DMS79 treated with DMSO at 0.1 percent for 48 hours (cell line): ENCODE results near the gene CEP152.
"Not testable (repeated sequence)": the region's sequence is repeated elsewhere in the genome, so short reads cannot be mapped to it uniquely, and the experiment has no call there.

Experiments
- DNase-seq: peaks from one replicate; lab custom pipeline; 2025; lab: John Stamatoyannopoulos, UW

Gene CEP152, protein sequence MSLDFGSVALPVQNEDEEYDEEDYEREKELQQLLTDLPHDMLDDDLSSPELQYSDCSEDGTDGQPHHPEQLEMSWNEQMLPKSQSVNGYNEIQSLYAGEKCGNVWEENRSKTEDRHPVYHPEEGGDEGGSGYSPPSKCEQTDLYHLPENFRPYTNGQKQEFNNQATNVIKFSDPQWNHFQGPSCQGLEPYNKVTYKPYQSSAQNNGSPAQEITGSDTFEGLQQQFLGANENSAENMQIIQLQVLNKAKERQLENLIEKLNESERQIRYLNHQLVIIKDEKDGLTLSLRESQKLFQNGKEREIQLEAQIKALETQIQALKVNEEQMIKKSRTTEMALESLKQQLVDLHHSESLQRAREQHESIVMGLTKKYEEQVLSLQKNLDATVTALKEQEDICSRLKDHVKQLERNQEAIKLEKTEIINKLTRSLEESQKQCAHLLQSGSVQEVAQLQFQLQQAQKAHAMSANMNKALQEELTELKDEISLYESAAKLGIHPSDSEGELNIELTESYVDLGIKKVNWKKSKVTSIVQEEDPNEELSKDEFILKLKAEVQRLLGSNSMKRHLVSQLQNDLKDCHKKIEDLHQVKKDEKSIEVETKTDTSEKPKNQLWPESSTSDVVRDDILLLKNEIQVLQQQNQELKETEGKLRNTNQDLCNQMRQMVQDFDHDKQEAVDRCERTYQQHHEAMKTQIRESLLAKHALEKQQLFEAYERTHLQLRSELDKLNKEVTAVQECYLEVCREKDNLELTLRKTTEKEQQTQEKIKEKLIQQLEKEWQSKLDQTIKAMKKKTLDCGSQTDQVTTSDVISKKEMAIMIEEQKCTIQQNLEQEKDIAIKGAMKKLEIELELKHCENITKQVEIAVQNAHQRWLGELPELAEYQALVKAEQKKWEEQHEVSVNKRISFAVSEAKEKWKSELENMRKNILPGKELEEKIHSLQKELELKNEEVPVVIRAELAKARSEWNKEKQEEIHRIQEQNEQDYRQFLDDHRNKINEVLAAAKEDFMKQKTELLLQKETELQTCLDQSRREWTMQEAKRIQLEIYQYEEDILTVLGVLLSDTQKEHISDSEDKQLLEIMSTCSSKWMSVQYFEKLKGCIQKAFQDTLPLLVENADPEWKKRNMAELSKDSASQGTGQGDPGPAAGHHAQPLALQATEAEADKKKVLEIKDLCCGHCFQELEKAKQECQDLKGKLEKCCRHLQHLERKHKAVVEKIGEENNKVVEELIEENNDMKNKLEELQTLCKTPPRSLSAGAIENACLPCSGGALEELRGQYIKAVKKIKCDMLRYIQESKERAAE (N-terminal part only)

DNA sequence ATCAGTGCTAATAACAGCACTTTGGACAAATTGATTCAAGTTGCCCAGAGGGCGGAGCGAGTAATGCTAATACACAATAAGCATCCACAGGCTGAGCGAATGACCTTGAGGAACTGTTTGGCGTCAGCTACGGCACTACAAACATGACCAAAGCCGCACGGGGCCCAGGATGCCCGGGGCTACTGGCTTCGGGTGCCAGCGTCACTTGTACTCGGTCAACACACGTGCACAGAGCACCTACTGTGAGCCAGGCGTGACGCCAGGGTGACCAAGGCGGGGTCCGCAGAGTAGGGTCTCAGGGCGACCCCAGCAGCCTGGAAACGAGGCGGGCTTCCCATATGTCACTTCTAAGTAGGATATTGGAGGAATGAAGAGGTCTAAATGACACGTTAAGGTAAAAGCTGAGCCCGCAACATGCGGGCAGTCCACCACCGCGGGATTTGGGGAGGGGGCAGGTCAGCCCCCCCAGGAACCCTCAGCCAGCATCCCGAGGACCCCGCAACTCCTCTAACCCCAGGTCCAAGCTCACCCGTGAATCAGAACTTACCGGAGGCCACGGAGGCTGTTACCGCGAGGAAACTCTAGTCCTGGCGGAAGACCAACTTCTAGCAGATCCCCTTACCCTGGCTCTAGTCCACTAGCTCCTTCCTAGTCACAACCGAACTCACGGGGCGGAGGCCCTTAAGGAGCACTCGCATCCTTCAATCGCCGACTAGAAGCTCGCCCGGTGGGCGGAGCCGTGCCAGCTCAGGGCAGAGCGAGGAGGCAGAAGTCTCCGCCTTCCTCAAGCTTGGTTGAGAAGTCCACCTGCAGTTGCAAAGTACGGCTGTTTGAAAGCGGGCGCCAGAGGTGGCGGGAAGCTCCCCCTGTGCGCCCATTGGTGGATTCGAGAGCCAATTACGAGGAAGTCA lies at the start of gene CEP152:
Gene CEP152, minus strand, starts transcription at position 656 of the 911 bp plus-strand sequence. CDS start 5,420 bp downstream, outside the sequence.
- peak; percentile 90 for DNase-seq

DNA sequence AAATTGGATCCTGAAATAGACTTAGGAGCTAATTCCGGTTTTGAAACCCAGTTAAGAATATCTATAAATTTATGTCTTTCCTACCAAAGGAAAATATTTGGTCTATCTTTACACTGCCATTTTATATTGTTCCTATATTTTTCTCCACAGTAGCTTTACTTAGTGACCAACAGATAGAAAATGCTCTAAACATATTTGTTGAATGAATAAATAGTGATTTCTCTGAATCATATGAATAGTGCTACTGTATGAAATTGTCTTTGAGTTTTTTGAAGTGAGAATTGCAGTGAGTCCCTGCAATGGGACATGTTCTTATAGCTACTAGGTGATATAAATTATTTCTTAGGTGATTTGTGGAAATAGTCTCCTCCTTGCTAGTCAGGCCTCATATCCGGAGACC lies 48.6 kb upstream of the CEP152 start:
- no peak for DNase-seq

DNA sequence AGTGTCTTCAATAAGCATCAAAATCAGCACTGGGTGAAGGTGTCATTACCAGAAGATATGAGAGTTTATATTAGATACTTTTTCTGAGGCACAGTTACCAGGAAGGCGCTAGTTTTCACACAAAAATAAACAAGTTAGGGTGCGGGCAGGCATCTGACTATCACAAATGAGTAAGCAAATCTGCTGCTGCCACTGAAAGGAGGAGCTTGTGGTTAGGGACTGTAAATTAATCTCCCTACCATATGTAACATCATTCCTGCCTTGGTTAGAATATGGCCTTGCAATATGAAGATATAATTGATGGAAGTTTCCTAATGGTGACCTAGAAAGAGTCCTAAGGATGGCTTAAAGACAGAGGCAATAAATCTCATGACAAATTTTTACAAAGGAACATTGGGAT lies 47.5 kb upstream of the CEP152 start:
- DNase-seq: no peak

DNA sequence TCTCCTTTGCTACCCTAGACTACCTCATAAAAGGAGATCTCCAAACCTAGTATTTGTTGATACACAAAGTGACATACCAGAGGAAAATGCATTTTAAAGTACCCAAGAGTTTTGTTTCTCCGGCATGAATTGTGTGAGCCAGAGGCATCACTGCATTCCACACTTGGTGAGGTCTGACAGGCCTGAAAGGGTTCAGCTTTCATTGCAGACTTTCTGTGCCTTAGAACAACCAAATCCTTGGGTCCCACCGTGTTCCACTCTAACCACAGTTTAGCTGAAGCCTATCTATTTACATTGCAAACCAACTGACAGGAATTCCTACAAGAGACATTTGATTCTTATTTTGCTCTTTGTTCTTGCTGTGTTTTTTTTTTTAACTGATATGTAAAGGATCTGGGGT lies 46.1 kb upstream of the CEP152 start:
- no peak for DNase-seq

DNA sequence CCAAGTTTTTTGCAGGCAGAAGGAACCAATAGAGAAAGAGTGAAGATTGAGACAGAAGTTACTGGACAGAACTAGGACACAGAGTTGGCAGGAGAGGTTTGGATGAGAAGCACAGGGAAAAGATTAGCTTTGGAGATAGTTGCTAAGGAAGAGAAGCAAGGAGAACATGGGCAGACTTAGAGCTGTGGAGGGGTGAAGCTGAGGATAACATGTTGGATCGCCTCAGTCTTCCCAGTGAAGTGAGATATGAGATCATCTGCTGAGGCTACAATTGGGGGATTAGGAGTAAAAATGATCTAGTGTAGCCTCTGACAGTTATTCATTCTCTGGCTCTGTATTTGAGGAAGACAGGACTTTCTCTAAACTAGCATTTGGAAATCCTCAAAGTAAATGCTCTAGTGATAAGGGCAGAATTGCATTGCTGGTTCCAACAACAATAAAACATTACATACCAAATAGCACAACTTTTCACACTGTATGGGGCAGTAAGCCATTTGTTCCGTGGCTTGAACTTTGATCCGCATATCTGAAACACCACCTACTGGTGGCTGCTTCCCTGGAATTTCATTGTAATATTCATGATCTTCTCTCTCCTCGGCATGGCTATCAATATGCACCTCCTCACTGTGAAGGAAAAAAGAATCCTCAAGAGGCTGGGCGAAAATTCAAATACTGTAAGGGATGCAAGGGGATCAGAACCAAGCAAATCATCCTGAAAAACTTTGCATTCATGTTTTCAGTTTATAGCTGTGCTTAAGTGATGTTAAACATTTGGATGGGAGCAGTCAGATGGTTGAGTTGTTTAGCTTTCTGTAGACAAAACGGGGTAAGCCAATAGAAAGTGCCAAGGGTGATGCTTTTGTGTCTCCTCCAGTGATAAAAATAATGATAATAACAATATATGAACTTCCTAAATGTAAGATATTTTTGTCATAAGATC lies 44.9 kb upstream of the CEP152 start:
- no peak for DNase-seq

DNA sequence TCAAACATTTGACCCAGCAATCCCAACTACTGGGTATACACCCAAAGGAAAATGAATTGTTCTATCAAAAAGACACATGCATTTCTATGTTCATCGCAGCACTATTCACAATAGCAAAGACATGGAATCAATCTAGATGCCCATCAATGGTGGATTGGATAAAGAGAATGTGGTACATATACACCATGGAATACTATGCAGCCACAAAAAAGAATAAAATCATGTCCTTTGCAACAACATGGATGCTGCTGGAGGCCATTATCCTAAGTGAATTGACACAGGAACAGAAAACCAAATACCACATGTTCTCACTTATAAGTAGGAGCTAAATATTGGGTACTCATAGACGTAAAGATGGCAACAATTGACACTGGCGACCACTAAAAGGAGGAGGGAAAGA lies 43.6 kb upstream of the CEP152 start:
- not testable (repeated sequence) for DNase-seq

DNA sequence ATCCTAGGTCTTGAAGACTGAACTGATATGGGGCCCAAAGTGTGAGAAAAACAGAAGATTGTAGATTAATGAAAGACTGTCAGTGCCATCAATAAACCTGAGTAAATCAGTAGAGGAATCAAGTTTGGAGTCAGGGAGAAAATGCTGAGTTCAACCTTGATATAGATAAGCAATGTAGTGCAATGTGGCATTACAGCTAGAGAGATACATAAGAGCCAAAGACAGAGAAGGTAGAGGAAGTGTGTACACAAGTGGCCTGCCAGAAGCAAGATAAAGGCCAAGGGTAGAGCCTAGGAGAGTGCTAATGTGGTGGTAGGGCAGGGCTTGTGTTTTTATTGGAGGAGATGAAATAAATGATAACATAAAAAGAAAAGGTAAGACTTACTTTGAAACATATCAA lies 41.1 kb upstream of the CEP152 start:
- DNase-seq: no peak

DNA sequence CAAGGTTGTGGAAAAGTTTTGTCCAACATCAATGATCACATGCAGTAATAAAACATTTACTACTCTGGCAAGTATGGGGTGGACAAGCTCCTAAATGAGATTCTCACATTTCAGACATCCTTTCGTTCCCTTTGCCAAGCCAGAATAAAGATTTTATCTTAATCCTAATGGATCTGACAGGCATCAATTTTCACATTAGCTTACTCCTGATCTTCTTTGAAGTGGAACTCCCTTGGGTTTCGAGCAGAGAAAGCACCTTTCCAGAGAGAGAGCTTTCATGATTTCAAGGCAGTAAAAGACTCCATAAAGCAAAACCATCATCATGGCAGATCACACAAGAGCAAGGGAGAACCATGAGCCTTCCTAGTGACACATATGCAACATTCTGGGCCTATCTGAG lies 39.8 kb upstream of the CEP152 start:
- no peak for DNase-seq

DNA sequence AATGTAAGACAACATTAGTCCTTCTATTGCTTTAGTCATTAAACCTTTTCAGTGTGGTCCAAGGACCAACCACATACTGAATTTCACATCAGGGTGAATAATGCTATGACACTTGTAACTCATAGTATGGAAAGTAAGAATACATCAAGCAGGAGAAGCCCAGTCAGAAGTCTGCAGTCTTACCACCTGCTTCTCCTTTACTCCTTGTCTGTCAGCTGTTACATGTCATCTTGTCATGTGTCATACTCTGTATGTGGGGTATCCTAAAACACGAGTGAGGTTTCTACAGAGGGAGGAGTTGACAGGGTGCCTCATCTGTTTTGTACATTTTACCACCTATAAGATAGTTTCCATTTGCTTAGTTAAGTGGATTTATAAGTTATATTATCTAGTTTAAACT lies 34.3 kb upstream of the CEP152 start:
- DNase-seq: no peak

DNA sequence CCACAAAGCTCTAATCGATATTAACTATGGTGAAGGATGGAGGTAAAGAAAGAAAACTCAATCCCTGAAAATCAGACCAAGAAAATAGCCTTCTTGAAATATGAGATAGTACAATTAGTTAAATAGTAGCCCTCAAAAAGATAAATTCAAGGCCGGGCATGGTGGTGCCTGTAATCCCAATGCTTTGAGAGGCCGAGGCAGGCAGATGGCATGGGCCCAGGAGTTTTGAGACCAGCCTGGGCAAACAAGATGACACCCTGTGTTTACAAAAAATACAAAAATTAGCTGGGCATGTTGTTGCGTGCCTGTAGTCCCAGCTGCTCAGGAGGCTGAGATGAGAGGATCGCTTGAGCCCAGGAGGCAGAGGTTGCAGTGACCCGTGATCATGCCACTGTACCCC lies 31.6 kb upstream of the CEP152 start:
- peak; percentile 22 for DNase-seq

DNA sequence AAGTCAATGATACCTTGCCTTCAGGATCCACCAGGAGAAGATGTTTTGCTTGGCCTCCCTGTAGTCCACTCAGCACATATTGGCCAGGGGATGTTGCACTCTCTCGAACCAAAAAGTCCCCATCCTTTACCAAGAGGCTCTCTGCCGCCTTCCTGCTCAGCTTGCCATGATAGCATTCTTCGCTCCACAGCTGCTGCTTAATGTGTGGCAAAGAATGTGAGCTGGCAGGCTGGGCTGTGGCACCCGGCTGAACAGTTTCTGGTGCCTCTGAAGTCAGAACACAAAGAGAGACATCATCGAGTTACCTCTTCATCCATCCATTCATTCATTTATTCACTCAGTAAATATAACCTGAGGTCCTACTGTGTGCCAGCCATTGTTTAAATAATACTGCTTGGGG lies 23.9 kb upstream of the CEP152 start:
- no peak for DNase-seq

DNA sequence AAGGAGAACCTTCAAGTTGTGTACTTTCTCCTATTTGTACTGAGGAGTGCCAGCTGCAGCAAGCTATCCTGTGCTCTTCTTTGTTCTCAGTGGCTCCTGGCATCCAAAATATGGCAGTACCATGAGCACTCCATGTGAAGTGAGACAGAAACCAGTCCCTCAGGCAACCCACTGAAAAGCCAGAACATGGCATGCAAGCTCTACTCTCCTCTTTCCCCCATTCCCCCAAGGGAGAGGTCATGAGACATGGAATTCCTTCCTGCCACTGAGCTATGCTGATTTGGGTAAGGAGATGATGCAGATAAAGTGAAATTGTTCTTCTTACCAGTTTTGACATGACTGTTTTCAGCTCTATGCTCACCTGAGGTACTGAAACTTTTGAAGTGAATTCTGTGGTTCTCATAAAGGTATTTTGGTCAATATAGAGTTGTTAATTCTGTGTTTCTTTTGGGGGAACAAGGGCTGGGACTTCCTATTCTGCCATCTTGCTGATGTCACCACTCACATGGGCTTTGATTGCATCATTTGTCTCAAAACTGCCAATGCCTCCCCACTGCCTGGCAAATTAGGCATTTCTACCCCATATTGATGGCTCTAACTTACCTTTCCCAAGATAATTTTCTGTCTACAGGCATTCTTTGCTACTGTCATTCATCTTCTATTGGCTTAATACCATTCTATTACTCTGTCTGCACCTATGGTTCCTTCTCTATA lies 22.8 kb upstream of the CEP152 start:
- no peak for DNase-seq

DNA sequence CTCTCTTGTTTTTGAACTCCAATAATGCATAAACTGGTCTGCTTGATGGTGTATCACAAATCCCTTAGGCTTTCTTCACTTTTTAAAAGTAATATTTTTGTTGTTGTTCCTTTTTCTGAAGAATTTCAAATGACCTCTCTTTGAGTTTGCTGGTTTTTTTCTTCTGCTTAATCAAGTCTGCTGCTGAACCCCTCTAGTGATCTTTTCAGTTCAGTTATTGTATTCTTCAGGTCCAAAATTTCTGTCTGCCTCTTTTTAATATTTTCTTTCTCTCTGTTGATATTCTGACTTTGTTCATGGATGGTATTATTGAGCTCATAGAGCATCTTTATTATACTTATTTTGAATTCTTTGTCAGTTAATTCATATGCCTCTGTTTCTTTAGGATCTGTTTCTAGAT lies 21.8 kb upstream of the CEP152 start:
- DNase-seq: no peak

DNA sequence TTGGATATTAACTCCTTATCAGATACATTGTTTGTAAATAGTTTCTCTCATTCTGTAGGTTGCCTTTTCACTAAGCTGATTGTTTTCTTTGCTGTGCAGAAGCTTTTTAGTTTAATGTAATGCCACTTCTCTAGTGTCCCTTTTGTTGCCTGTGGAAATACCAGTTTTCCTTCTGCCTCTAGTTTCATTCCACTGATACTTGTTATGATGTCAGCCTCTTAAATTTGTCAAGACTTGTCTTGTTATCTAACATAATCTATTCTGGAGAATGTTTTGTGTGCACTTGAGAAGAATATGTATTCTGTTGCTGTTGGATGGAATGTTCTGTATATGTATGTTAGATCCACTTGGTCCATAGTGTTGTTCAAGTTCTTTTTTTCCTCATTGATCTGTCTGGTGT lies 18.0 kb upstream of the CEP152 start:
- no peak for DNase-seq

DNA sequence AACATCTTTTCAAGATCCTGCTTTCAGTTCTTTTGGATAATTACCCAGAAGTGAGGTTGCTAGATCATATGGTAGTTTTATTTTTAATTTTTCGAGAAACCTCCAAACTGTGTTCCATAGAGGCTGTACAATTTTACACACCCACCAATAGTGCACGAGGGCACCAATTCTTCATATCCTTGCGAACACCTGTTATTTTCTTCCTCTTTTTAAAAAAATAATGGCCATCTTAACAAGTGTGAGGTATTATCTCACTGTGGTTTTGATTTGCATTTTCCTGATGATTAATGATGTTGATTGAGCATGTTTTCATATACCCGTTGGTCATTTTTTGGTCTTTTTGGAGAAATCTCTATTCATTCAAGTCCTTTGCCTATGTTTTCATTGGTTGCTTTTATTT lies 17.6 kb upstream of the CEP152 start:
- DNase-seq: no peak

DNA sequence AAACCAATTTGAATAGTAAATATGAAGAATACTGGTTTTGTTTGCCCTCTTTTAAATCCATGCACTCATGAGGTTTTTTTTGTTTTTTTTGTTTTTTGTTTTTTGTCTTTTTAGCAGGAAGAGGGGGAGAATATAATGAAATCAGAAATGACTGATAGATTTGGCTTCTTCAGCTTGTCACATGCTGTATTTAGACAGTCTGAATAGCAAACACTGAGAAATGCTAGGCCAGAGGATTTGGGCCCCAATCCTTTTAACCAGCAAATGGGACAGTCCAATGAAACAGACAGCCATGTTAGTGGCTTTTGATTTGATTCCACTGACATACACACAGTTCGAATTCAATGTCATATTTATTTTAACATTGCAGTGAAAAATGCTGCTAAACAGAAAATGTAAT lies 14.2 kb upstream of the CEP152 start:
- no peak for DNase-seq

DNA sequence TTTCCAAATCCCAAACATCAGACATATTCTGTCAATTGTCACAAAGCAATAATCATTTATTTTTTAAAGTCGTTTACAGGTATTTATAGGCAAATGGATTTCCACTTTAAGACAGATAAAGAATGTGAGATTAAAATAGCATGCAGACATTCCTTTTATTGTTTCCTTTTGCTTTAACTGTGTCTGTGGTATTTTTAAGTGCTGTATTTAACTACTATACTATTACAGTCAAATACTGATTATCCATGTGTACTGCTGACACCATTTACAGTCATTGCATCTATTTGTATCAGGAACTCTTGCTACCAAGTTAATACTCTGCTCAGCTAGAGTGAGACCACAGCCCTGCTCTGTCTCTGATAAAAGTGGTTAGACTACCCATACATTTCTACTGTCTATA lies 12.8 kb upstream of the CEP152 start:
- no peak for DNase-seq

DNA sequence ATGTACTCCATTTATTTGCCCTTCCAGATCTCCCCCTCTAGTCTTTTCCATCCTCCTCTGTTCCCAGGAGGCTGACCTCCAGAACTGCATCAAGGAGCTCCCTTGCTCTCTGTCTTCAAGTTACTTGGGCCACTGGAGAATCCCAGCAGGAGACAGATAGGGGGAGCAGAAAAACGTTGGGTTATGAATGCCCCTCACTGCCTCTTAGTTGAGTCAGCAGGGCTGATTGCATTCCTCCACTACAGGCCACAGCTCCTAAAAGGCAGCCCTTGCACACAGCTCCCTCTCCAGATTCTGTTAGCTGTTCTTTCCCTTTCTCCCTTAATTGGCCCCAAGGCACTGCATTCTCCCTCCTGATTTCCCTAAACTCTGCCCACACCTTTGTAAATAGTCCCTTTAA lies 12.4 kb upstream of the CEP152 start:
- no peak for DNase-seq

DNA sequence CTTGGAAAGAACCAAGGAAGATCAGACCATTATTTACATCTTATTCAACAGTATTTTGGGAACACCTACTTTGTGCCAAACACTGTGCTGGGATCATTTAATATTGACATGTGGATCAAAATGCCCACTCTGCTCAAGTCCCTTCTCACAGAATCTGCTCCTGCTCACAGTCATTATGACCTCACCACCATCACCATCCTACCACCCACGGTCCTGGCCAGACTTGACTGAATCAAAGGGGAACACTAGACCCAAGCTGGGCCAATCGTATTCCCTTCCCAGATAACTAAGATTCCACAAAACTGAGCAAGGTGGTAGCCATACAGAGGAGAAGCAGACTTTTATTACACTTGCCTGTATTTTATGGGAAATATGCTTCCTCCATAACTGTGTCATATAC lies 3.4 kb upstream of the CEP152 start:
- no peak for DNase-seq
